Natural killer cell (primary cell): ENCODE data around the gene ZNF644. TPM values are rescaled to one million over a fixed set of nuclear protein-coding genes. Genes with fewer than 3 reads are reported as not detected.

Experiments used
- ATAC-seq, 3 donors: fragments of 150-1000 bp in 2 of 3; fragments of 200-7000 bp in 1 of 3; cut with Tn5 transposase; 1 replicate in 1 of 3; 2 replicates in 2 of 3; pipeline ENCODE4 v1.10.0; 2021; ENCODE audit warnings: mild to moderate bottlenecking in 2 of 3, moderate library complexity in 2 of 3
- DNase-seq, 2 donors: peaks; one replicate each; pipeline versions ENCODE4 v3.0.0 to v3.0.0-alpha.2; 2013 to 2021; ENCODE audit warnings: mixed read lengths in 1 of 2
- H3K27ac ChIP-seq: one replicate; pipeline ENCODE4 v1.5.1; 2013; ENCODE audit warnings: mild to moderate bottlenecking, low read length
- H3K27me3 ChIP-seq: one replicate; pipeline ENCODE4 v1.6.1; 2013; ENCODE audit warnings: low read length; ENCODE audit not compliant: control insufficient read depth, insufficient read depth
- H3K36me3 ChIP-seq: one replicate; pipeline ENCODE4 v1.6.1; 2013; ENCODE audit warnings: low read length; ENCODE audit not compliant: control insufficient read depth, insufficient read depth
- H3K4me1 ChIP-seq: one replicate; pipeline ENCODE4 v1.6.1; 2013; ENCODE audit warnings: low read length; ENCODE audit not compliant: control insufficient read depth, insufficient read depth
- H3K4me3 ChIP-seq: one replicate; pipeline ENCODE4 v1.5.1; 2013; ENCODE audit warnings: low read length
- H3K9me3 ChIP-seq: one replicate; pipeline ENCODE4 v1.6.1; 2013; ENCODE audit warnings: low read length; ENCODE audit not compliant: control insufficient read depth, insufficient read depth
- H3K27ac Mint-ChIP-seq, 2 donors: one replicate each; pipeline ENCODE4 v1.8.0; 2022; ENCODE audit warnings: mild to moderate bottlenecking in 2 of 2, mixed read lengths in 2 of 2, moderate library complexity in 1 of 2
- H3K27me3 Mint-ChIP-seq, 2 donors: one replicate each; pipeline ENCODE4 v1.8.0; 2022; ENCODE audit warnings: low read depth in 2 of 2, mixed read lengths in 2 of 2
- H3K36me3 Mint-ChIP-seq: one replicate; pipeline ENCODE4 v1.8.0; 2022; ENCODE audit warnings: mixed read lengths
- H3K4me1 Mint-ChIP-seq, 2 donors: one replicate each; pipeline ENCODE4 v1.8.0; 2022; ENCODE audit warnings: mixed read lengths in 2 of 2
- H3K4me3 Mint-ChIP-seq: one replicate; pipeline ENCODE4 v1.8.0; 2022; ENCODE audit warnings: mild to moderate bottlenecking, moderate library complexity, mixed read lengths
- H3K9me3 Mint-ChIP-seq, 2 donors: one replicate each; pipeline ENCODE4 v1.8.0; 2022; ENCODE audit warnings: mixed read lengths in 2 of 2
- CTCF ChIP-seq: fragments of 200-600 bp; IDR thresholded peaks from one replicate; pipeline ENCODE4 v1.8.0; 2022; ENCODE audit warnings: antibody characterized with exemption
- WGBS: methylation state at CpG from one replicate; pipeline ENCODE4 v1.1.7; 2013; ENCODE audit warnings: missing lambda C conversion rate; ENCODE audit not compliant: insufficient coverage; 5-methylcytosine and 5-hydroxymethylcytosine counted together
- intact Hi-C: fragments of 100-400 bp; cut with micrococcal nuclease; formaldehyde crosslinking; loops from one replicate; pipeline ENCODE4 v1.14.2; 2022
- total RNA-seq, 4 donors: library from RNA; stranded (reverse); fragments of 120-200 nt in 1 of 4; gene quantifications; one replicate each; pipeline versions ENCODE4 v1.2.3 to v1.2.4, GENCODE V29; 2013 to 2022

Gene ZNF644
- total RNA-seq, 3 donors from 2014 or later (not counting 1 experiment from before 2014, with no cell fraction given), result 135 to 157 (median 142) TPM

GRCh38 chr1:91036894-91037829 is 15.3 kb upstream of the ZNF644 start:
- Histone ChIP-seq H3K9me3 (no peaks in the 10 kb centered on the region), H3K27me3 (no peaks in the 10 kb centered on the region), H3K4me3 (no peak overlapping the region), H3K36me3 (no peaks in the 10 kb centered on the region), H3K27ac (no peak overlapping the region), H3K4me1 (no peaks in the 10 kb centered on the region)
- H3K4me3 Mint-ChIP-seq, result no peak overlapping the region
- no peaks in the 10 kb centered on the region for H3K9me3 Mint-ChIP-seq
- TF ChIP-seq CTCF, result no peak
- DNase-seq, result no peak
- peaks cover 19 to 28% of the 10 kb centered on the region in 2 donors for H3K27me3 Mint-ChIP-seq
- H3K27ac Mint-ChIP-seq, result no peak overlapping the region
- intact Hi-C loops, result no loop called here
- no peaks in the 10 kb centered on the region for H3K4me1 Mint-ChIP-seq
- no peak for ATAC-seq
- 80% methylated on average over 1 of the region's 4 CpGs for WGBS
- no peaks in the 10 kb centered on the region for H3K36me3 Mint-ChIP-seq

GRCh38 chr1:91032349-91032748 is 10.5 kb upstream of the ZNF644 start:
- no peak overlapping the region for H3K27ac Mint-ChIP-seq
- DNase-seq (no peak), ATAC-seq (no peak)
- no peak overlapping the region for H3K27ac ChIP-seq
- H3K4me1 Mint-ChIP-seq, result no peaks in the 10 kb centered on the region
- H3K36me3 ChIP-seq, result no peaks in the 10 kb centered on the region
- no peak for TF ChIP-seq CTCF
- intact Hi-C loops, result no loop called here
- no peaks in the 10 kb centered on the region for H3K4me1 ChIP-seq
- no peaks in the 10 kb centered on the region for H3K36me3 Mint-ChIP-seq
- H3K4me3 Mint-ChIP-seq, result no peak overlapping the region
- no peak overlapping the region for H3K4me3 ChIP-seq
- H3K27me3 ChIP-seq, result peaks cover 3% of the 10 kb centered on the region
- no peaks in the 10 kb centered on the region for H3K9me3 ChIP-seq
- H3K27me3 Mint-ChIP-seq, result peaks cover 23 to 46% of the 10 kb centered on the region in 2 donors
- H3K9me3 Mint-ChIP-seq, result no peaks in the 10 kb centered on the region

GRCh38 chr1:91031081-91031480 is 9.2 kb upstream of the ZNF644 start:
- intact Hi-C loops, result no loop called here
- H3K9me3 ChIP-seq, result no peaks in the 10 kb centered on the region
- H3K27ac ChIP-seq, result no peak overlapping the region
- H3K36me3 ChIP-seq, result no peaks in the 10 kb centered on the region
- H3K27ac Mint-ChIP-seq, result no peak overlapping the region
- no peak overlapping the region for H3K4me3 ChIP-seq
- no peaks in the 10 kb centered on the region for H3K4me1 Mint-ChIP-seq
- DNase-seq (no peak), ATAC-seq (no peak)
- peaks cover 20 to 39% of the 10 kb centered on the region in 2 donors for H3K27me3 Mint-ChIP-seq
- H3K27me3 ChIP-seq, result peaks cover 3% of the 10 kb centered on the region
- no peaks in the 10 kb centered on the region for H3K4me1 ChIP-seq
- no peak for TF ChIP-seq CTCF
- WGBS, result 100% methylated on average over 1 of the region's 1 CpG
- H3K36me3 Mint-ChIP-seq, result no peaks in the 10 kb centered on the region
- no peak overlapping the region for H3K4me3 Mint-ChIP-seq
- H3K9me3 Mint-ChIP-seq, result no peaks in the 10 kb centered on the region
